GM12878 (cell line): ENCODE results near the gene MPZL1. TPM values are rescaled to one million over a fixed set of nuclear protein-coding genes. Genes with fewer than 3 reads are reported as not detected.

Source experiments
- ATAC-seq: fragments of 200-7000 bp; cut with Tn5 transposase; 3 replicates; pipeline ENCODE4 v1.9.1; 2020; ENCODE audit warnings: mild to moderate bottlenecking, moderate library complexity
- BruUV-seq: library from RNA; stranded (reverse); fragments of 400-500 nt; replicated peaks from 2 replicates; lab custom pipeline; 2021; lab: Mats Ljungman, UMichigan
- CTCF ChIA-PET: fragments of 300-600 bp; sonication (Branson Sonifier 250); formaldehyde crosslinking; extraction: SDS; loops from one replicate; lab custom pipeline; 2021; ENCODE audit warnings: inconsistent platforms; lab: Yijun Ruan, JAX
- POLR2A ChIA-PET: fragments of 350-600 bp; formaldehyde crosslinking; extraction: SDS; loops from one replicate; lab custom pipeline; 2021; ENCODE audit warnings: inconsistent platforms; lab: Charles Lee
- RAD21 ChIA-PET: fragments of 300-600 bp; sonication (Branson Sonifier 250); formaldehyde crosslinking; loops from one replicate; lab custom pipeline; 2023; ENCODE audit warnings: antibody characterized with exemption; ENCODE audit not compliant: unreplicated experiment; lab: Charles Lee
- SMC1A ChIA-PET: fragments of 300-600 bp; sonication (Branson Sonifier 250); formaldehyde crosslinking; loops from one replicate; lab custom pipeline; 2023; ENCODE audit not compliant: unreplicated experiment, uncharacterized antibody; lab: Charles Lee
- DNase-seq: peaks from one replicate; pipeline ENCODE4 v3.0.0-alpha.2; 2011; ENCODE audit warnings: low read depth, low spot score
- FAIRE-seq: peaks from 3 replicates; lab custom pipeline; 2011; peaks lifted over from hg19 to GRCh38; lab: Jason Lieb, UNC
- H2AFZ ChIP-seq: 2 replicates; pipeline ENCODE4 v1.6.0; 2011; ENCODE audit warnings: low read depth, low read length, control low read depth; ENCODE audit not compliant: control insufficient read depth
- H3K27ac ChIP-seq: 2 replicates; pipeline ENCODE4 v1.5.1; 2011; ENCODE audit warnings: control low read depth; ENCODE audit not compliant: control insufficient read depth, insufficient read depth
- H3K27me3 ChIP-seq, 2 experiments: replicated peaks in 1 of 2; 2 replicates each; pipeline versions ENCODE4 v1.6.0 to v1.6.1; 2011; ENCODE audit warnings: low read length in 1 of 2; ENCODE audit not compliant: control insufficient read depth in 2 of 2, insufficient read depth in 2 of 2
- H3K36me3 ChIP-seq, 2 experiments: 2 replicates each; pipeline ENCODE4 v1.5.1; 2011; ENCODE audit warnings: low read length in 1 of 2; ENCODE audit not compliant: control insufficient read depth in 2 of 2, insufficient read depth in 2 of 2
- H3K4me1 ChIP-seq: 2 replicates; pipeline ENCODE4 v1.6.1; 2011; ENCODE audit warnings: mild to moderate bottlenecking, low read length, moderate library complexity, mixed read lengths; ENCODE audit not compliant: control insufficient read depth, insufficient read depth
- H3K4me2 ChIP-seq: 2 replicates; pipeline ENCODE4 v1.6.0; 2011; ENCODE audit warnings: control low read depth; ENCODE audit not compliant: control insufficient read depth, insufficient read depth
- H3K4me3 ChIP-seq: fragments of 200-600 bp; sonication (generic); 2 replicates; pipeline ENCODE4 v1.5.1; 2016
- H3K79me2 ChIP-seq: 2 replicates; pipeline ENCODE4 v1.6.0; 2011; ENCODE audit warnings: low read length; ENCODE audit not compliant: control insufficient read depth, insufficient read depth
- H3K9ac ChIP-seq: 2 replicates; pipeline ENCODE4 v1.8.0; 2011; ENCODE audit warnings: low read length, control low read depth, mixed read lengths; ENCODE audit not compliant: control insufficient read depth, insufficient read depth
- H3K9me3 ChIP-seq: replicated peaks from 3 replicates; pipeline ENCODE4 v1.5.1; 2011; ENCODE audit warnings: mild to moderate bottlenecking, low read length; ENCODE audit not compliant: control insufficient read depth, insufficient read depth
- H4K20me1 ChIP-seq: 2 replicates; pipeline ENCODE4 v1.6.0; 2011; ENCODE audit not compliant: control insufficient read depth, insufficient read depth
- FOXK2 ChIP-seq: fragments of 450-650 bp; IDR thresholded peaks from 2 replicates; pipeline ENCODE4 v1.6.1; 2017; ENCODE audit warnings: mild to moderate bottlenecking, moderate library complexity
- KLF5 ChIP-seq: fragments of 450-650 bp; IDR thresholded peaks from 2 replicates; pipeline ENCODE4 v1.6.1; 2014; ENCODE audit warnings: mild to moderate bottlenecking; ENCODE audit not compliant: partially characterized antibody
- MYB ChIP-seq: fragments of 150-350 bp; IDR thresholded peaks from 2 replicates; pipeline ENCODE4 v1.6.1; 2014; ENCODE audit warnings: mild to moderate bottlenecking, low read depth, low read length, borderline replicate concordance
- SKIL ChIP-seq: fragments of 450-650 bp; IDR thresholded peaks from 2 replicates; pipeline ENCODE4 v1.6.1; 2017; ENCODE audit warnings: mild to moderate bottlenecking, low read depth, inconsistent platforms; ENCODE audit not compliant: poor library complexity, severe bottlenecking
- YY1 ChIP-seq: IDR thresholded peaks from 2 replicates; pipeline ENCODE4 v1.6.1; 2011; ENCODE audit warnings: low read depth, mild to moderate bottlenecking, low read length
- ZNF592 ChIP-seq: fragments of 450-650 bp; IDR thresholded peaks from 2 replicates; pipeline ENCODE4 v1.6.1; 2017; ENCODE audit warnings: mild to moderate bottlenecking, moderate library complexity
- WGBS: methylation state at CpG from one replicate; pipeline ENCODE4 v1.1.6; 2016; ENCODE audit warnings: low lambda C conversion rate; ENCODE audit not compliant: insufficient replicate concordance, insufficient coverage; ENCODE audit errors: missing lambda C conversion rate; 5-methylcytosine and 5-hydroxymethylcytosine counted together
- in situ Hi-C: fragments of 300-500 bp; cut with MboI; formaldehyde crosslinking; loops from 9 replicates; pipeline ENCODE4 v1.14.3; 2018; ENCODE audit warnings: mixed read lengths
- intact Hi-C: fragments of 100-400 bp; cut with micrococcal nuclease; formaldehyde crosslinking; loops from one replicate; pipeline ENCODE4 v1.14.2; 2022; ENCODE audit not compliant: unreplicated experiment
- polyA plus RNA-seq, 11 experiments: library from polyadenylated mRNA; depleted of rRNA in 4 of 11; unstranded in 6 of 11; stranded (reverse) in 5 of 11; fragments of >200 nt; fragmentation: Nextera tagmentation in 4 of 11; fragmentation: Illumina TruSeq in 1 of 11; extraction: Ambion mirVana in 4 of 11; extraction: Trizol in 1 of 11; gene quantifications; 1 replicate in 1 of 11; 2 replicates in 10 of 11; pipeline versions ENCODE4 v1.2.1 to v1.2.3, GENCODE V29; 2011 to 2016; ENCODE audit warnings: inconsistent platforms in 2 of 11, missing spikeins in 2 of 11, low read depth in 1 of 11
- total RNA-seq, 4 experiments: library from RNA; depleted of rRNA in 3 of 4; stranded (reverse); fragments of >200 nt in 3 of 4; fragmentation: Illumina TruSeq in 1 of 4; extraction: Trizol in 1 of 4; gene quantifications; 2 replicates each; pipeline versions ENCODE4 v1.2.1 to v1.2.3, GENCODE V29; 2013 to 2021

Gene MPZL1
- total and polyA plus RNA-seq, 10 of the 15 experiments (the other 5 are each of a cell fraction or from before 2014, with no cell fraction given) = 9.8 to 60.9 (median 45.9) TPM

GRCh38 chr1:167683641-167684502 lies 37.9 kb upstream of the MPZL1 start (continued):
- TF ChIP-seq SKIL = no peak
- no peak for TF ChIP-seq KLF5

GRCh38 chr1:167685844-167686243 lies 35.9 kb upstream of the MPZL1 start:
- DNase-seq = no peak
- intact Hi-C loops (loop anchor here (5.0 kb wide), 1 partner anchor 229 kb away; no protein-coding TSS in a partner anchor), in situ Hi-C loops (loop anchor here (5.0 kb wide), 1 partner anchor 84 kb away; no protein-coding TSS in a partner anchor)

More at GRCh38 chr1:167685844-167686243, 35.9 kb upstream of the MPZL1 start:
- no TSS peak for BruUV-seq
- Histone ChIP-seq H3K4me2 (no peak overlapping the region), H3K27ac (no peak overlapping the region), H3K4me1 (peaks cover 18% of the 10 kb centered on the region), H2AFZ (no peak overlapping the region), H3K9ac (no peak overlapping the region), H3K27me3 (no peaks in the 10 kb centered on the region), H4K20me1 (no peaks in the 10 kb centered on the region), H3K4me3 (no peak overlapping the region), H3K9me3 (no peaks in the 10 kb centered on the region), H3K36me3 (peaks cover 5 to 38% of the 10 kb centered on the region in 2 experiments), H3K79me2 (peaks cover 3% of the 10 kb centered on the region)
- ChIA-PET RAD21 (interaction anchor here (3.1 to 3.9 kb wide), 2 partner anchors 51 to 84 kb away, joined by 61 to 182 read pairs; no protein-coding TSS in a partner anchor), SMC1A (interaction anchor here (1.0 to 5.0 kb wide), 6 partner anchors 12 to 146 kb away, joined by 3 to 215 read pairs (median 22); no protein-coding TSS in a partner anchor), CTCF (interaction anchor here (1.0 to 3.9 kb wide), 6 partner anchors 9 to 130 kb away, joined by 3 to 255 read pairs (median 36); partner anchors contain the start of gene CREG1), POLR2A (interaction anchor here (0.9 kb wide), 1 partner anchor 12 kb away, joined by 3 read pairs; no protein-coding TSS in a partner anchor)
- 84% methylated on average over 5 of the region's 5 CpGs for WGBS
- no peak for FAIRE-seq
- no peak for ATAC-seq
- TF ChIP-seq FOXK2 (no peak), ZNF592 (no peak), MYB (no peak), YY1 (no peak)
